IMR-90 (cell line): ENCODE results near the gene SNRPA1. TPM values are rescaled to one million over a fixed set of nuclear protein-coding genes. Genes with fewer than 3 reads are reported as not detected.
A peak's percentile ranks its signal among the peaks of the same experiment; 100 is the strongest.

Experiments used
- ATAC-seq: fragments of 200-7000 bp; cut with Tn5 transposase; 2 replicates; pipeline ENCODE4 v1.9.1; 2020; ENCODE audit warnings: low read depth, mild to moderate bottlenecking, moderate library complexity
- BruUV-seq: library from RNA; stranded (reverse); fragments of 400-500 nt; replicated peaks from 2 replicates; lab custom pipeline; 2021; lab: Mats Ljungman, UMichigan
- CTCF ChIA-PET: fragments of 300-600 bp; formaldehyde crosslinking; extraction: SDS; loops from one replicate; lab custom pipeline; 2021; ENCODE audit warnings: antibody characterized with exemption; lab: Yijun Ruan, JAX
- POLR2A ChIA-PET: fragments of 300-600 bp; sonication (Branson Sonifier 250); formaldehyde crosslinking; loops from one replicate; lab custom pipeline; 2022; ENCODE audit warnings: antibody characterized with exemption; ENCODE audit not compliant: unreplicated experiment; lab: Charles Lee
- DNase-seq: peaks from one replicate; pipeline ENCODE4 v3.0.0; 2013
- H2AFZ ChIP-seq: replicated peaks from 2 replicates; pipeline ENCODE3; 2013; ENCODE audit warnings: low read length, mild to moderate bottlenecking; ENCODE audit not compliant: poor library complexity
- H2AK5ac ChIP-seq: 2 replicates; pipeline ENCODE4 v1.6.1; 2013; ENCODE audit warnings: low read depth, low read length, inconsistent platforms
- H2AK9ac ChIP-seq: replicated peaks from 2 replicates; pipeline ENCODE3; 2013; ENCODE audit warnings: mild to moderate bottlenecking, low read depth, low read length, moderate library complexity; ENCODE audit not compliant: poor library complexity
- H2BK120ac ChIP-seq: 2 replicates; pipeline ENCODE4 v1.6.1; 2013; ENCODE audit warnings: low read depth, low read length, inconsistent platforms
- H2BK15ac ChIP-seq: 3 replicates; pipeline ENCODE4 v1.6.1; 2013; ENCODE audit warnings: low read depth, low read length, inconsistent platforms
- H2BK20ac ChIP-seq: 2 replicates; pipeline ENCODE4 v1.6.1; 2013; ENCODE audit warnings: low read depth, mild to moderate bottlenecking, inconsistent platforms, low read length, moderate library complexity
- H2BK5ac ChIP-seq: 2 replicates; pipeline ENCODE4 v1.6.1; 2013; ENCODE audit warnings: mild to moderate bottlenecking, low read depth, low read length, inconsistent platforms; ENCODE audit not compliant: poor library complexity, severe bottlenecking
- H3K14ac ChIP-seq: replicated peaks from 2 replicates; pipeline ENCODE4 v1.6.1; 2013; ENCODE audit warnings: low read depth, low read length, inconsistent platforms
- H3K18ac ChIP-seq: 2 replicates; pipeline ENCODE4 v1.6.1; 2013; ENCODE audit warnings: low read depth, low read length, control low read depth
- H3K23ac ChIP-seq: 2 replicates; pipeline ENCODE4 v1.6.1; 2013; ENCODE audit warnings: low read depth, low read length, inconsistent platforms
- H3K27ac ChIP-seq: 2 replicates; pipeline ENCODE4 v1.5.1; 2013; ENCODE audit warnings: mild to moderate bottlenecking, control low read depth, low read length; ENCODE audit not compliant: insufficient read depth
- H3K27me3 ChIP-seq: 2 replicates; pipeline ENCODE4 v1.6.1; 2013; ENCODE audit warnings: low read length; ENCODE audit not compliant: control insufficient read depth, insufficient read depth
- H3K36me3 ChIP-seq: 2 replicates; pipeline ENCODE4 v1.6.1; 2013; ENCODE audit warnings: low read length, mixed read lengths; ENCODE audit not compliant: control insufficient read depth, insufficient read depth
- H3K4ac ChIP-seq: 2 replicates; pipeline ENCODE4 v1.6.1; 2013; ENCODE audit warnings: low read depth, low read length, inconsistent platforms
- H3K4me1 ChIP-seq: 2 replicates; pipeline ENCODE4 v1.6.1; 2013; ENCODE audit warnings: low read length, mixed read lengths; ENCODE audit not compliant: control insufficient read depth, insufficient read depth
- H3K4me2 ChIP-seq: 2 replicates; pipeline ENCODE4 v1.6.1; 2013; ENCODE audit warnings: low read depth, mild to moderate bottlenecking, control low read depth, low read length, moderate library complexity
- H3K4me3 ChIP-seq: 2 replicates; pipeline ENCODE4 v1.5.1; 2013; ENCODE audit warnings: low read depth, mild to moderate bottlenecking, control low read depth, low read length, moderate library complexity; ENCODE audit not compliant: insufficient read depth
- H3K56ac ChIP-seq: 2 replicates; pipeline ENCODE4 v1.6.1; 2013; ENCODE audit warnings: low read length, inconsistent platforms; ENCODE audit not compliant: insufficient read depth; ENCODE audit errors: extremely low read depth
- H3K79me1 ChIP-seq, 2 experiments: 2 replicates each; pipeline ENCODE4 v1.6.1; 2013; ENCODE audit warnings: low read length in 2 of 2, inconsistent platforms in 1 of 2, low read depth in 1 of 2
- H3K9ac ChIP-seq: 2 replicates; pipeline ENCODE4 v1.6.1; 2013; ENCODE audit warnings: low read depth, low read length, control low read depth
- H3K9me1 ChIP-seq: 2 replicates; pipeline ENCODE4 v1.6.1; 2013; ENCODE audit warnings: low read length, inconsistent platforms; ENCODE audit not compliant: insufficient read depth
- H3K9me3 ChIP-seq: 2 replicates; pipeline ENCODE4 v1.6.1; 2013; ENCODE audit warnings: low read length; ENCODE audit not compliant: control insufficient read depth, insufficient read depth
- H4K20me1 ChIP-seq: 2 replicates; pipeline ENCODE4 v1.6.1; 2013; ENCODE audit warnings: low read length, inconsistent platforms; ENCODE audit not compliant: insufficient read depth
- H4K5ac ChIP-seq: 2 replicates; pipeline ENCODE4 v1.6.1; 2013; ENCODE audit warnings: mild to moderate bottlenecking, low read depth, low read length, control low read depth
- H4K8ac ChIP-seq, 2 experiments: 2 replicates each; pipeline ENCODE4 v1.6.1; 2013; ENCODE audit warnings: low read depth in 2 of 2, low read length in 2 of 2, control low read depth in 1 of 2, inconsistent platforms in 1 of 2
- H4K91ac ChIP-seq: 2 replicates; pipeline ENCODE4 v1.6.1; 2013; ENCODE audit warnings: low read depth, low read length, inconsistent platforms; ENCODE audit not compliant: insufficient read depth
- BHLHE40 ChIP-seq: fragments of 150-350 bp; IDR thresholded peaks from 2 replicates; pipeline ENCODE4 v1.6.1; 2016; ENCODE audit warnings: mild to moderate bottlenecking, low read depth, low read length
- CEBPB ChIP-seq: IDR thresholded peaks from 2 replicates; pipeline ENCODE4 v1.6.1; 2012; ENCODE audit warnings: low read depth, low read length, improper control_type of control experiment
- CHD1 ChIP-seq: IDR thresholded peaks from 2 replicates; pipeline ENCODE4 v1.6.1; 2012; ENCODE audit warnings: low read depth, low read length, improper control_type of control experiment
- ELK1 ChIP-seq: fragments of 150-350 bp; IDR thresholded peaks from 2 replicates; pipeline ENCODE4 v1.6.1; 2016; ENCODE audit warnings: low read depth, mild to moderate bottlenecking, low read length, moderate library complexity, borderline replicate concordance
- FOS ChIP-seq: fragments of 150-350 bp; IDR thresholded peaks from 2 replicates; pipeline ENCODE4 v1.6.1; 2016; ENCODE audit warnings: low read depth, low read length
- MAFK ChIP-seq: IDR thresholded peaks from 2 replicates; pipeline ENCODE4 v1.6.1; 2012; ENCODE audit warnings: low read depth, low read length, improper control_type of control experiment
- MAZ ChIP-seq: IDR thresholded peaks from 2 replicates; pipeline ENCODE4 v1.6.1; 2012; ENCODE audit warnings: low read depth, mild to moderate bottlenecking, low read length, improper control_type of control experiment, moderate library complexity, borderline replicate concordance
- MXI1 ChIP-seq: IDR thresholded peaks from 2 replicates; pipeline ENCODE4 v1.6.1; 2012; ENCODE audit warnings: low read depth, mild to moderate bottlenecking, low read length, moderate library complexity, borderline replicate concordance
- NFE2L2 ChIP-seq: fragments of 150-350 bp; IDR thresholded peaks from 2 replicates; pipeline ENCODE4 v1.6.1; 2016; ENCODE audit warnings: low read depth, mild to moderate bottlenecking, low read length
- POLR2A ChIP-seq: IDR thresholded peaks from 2 replicates; pipeline ENCODE4 v1.6.1; 2012; ENCODE audit warnings: mild to moderate bottlenecking, low read depth, low read length
- RAD21 ChIP-seq: IDR thresholded peaks from 2 replicates; pipeline ENCODE4 v1.6.1; 2012; ENCODE audit warnings: low read length, improper control_type of control experiment
- RCOR1 ChIP-seq: IDR thresholded peaks from 2 replicates; pipeline ENCODE4 v1.6.1; 2012; ENCODE audit warnings: mild to moderate bottlenecking, low read length, improper control_type of control experiment; ENCODE audit not compliant: insufficient replicate concordance
- RFX5 ChIP-seq: IDR thresholded peaks from 2 replicates; pipeline ENCODE4 v1.8.0; 2012; ENCODE audit warnings: low read depth, mild to moderate bottlenecking, low read length, moderate library complexity
- SMC3 ChIP-seq: fragments of 150-350 bp; IDR thresholded peaks from 2 replicates; pipeline ENCODE4 v1.6.1; 2016; ENCODE audit warnings: low read depth, mild to moderate bottlenecking, antibody characterized with exemption, low read length, moderate library complexity
- WGBS, 2 experiments: methylation state at CpG; one replicate each; pipeline versions ENCODE4 v1.1.5 to v1.1.7; 2013; ENCODE audit warnings: missing lambda C conversion rate in 2 of 2; ENCODE audit not compliant: insufficient read length in 1 of 2; ENCODE audit errors: extremely low coverage in 2 of 2; 5-methylcytosine and 5-hydroxymethylcytosine counted together
- dilution Hi-C: fragments of 300-500 bp; cut with HindIII; formaldehyde crosslinking; loops from one replicate; pipeline ENCODE4 v1.14.3; 2018; ENCODE audit warnings: low sequenced_read_pairs; ENCODE audit not compliant: unreplicated experiment
- in situ Hi-C: fragments of 300-500 bp; cut with MboI; formaldehyde crosslinking; loops from 3 replicates; pipeline ENCODE4 v1.14.3; 2019; ENCODE audit warnings: low sequenced_read_pairs, inconsistent platforms, mixed read lengths
- intact Hi-C: fragments of 100-400 bp; cut with micrococcal nuclease; formaldehyde crosslinking; loops from 2 replicates; pipeline ENCODE4 v1.10.0; 2022
- polyA plus RNA-seq, 3 experiments: library from polyadenylated mRNA; depleted of rRNA; stranded (reverse); fragments of >200 nt; gene quantifications; 2 replicates each; pipeline ENCODE4 v1.2.3, GENCODE V29; 2012; ENCODE audit warnings: low replicate concordance in 1 of 3
- total RNA-seq: library from RNA; depleted of rRNA; stranded (reverse); fragments of >200 nt; gene quantifications from 2 replicates; pipeline ENCODE4 v1.2.3, GENCODE V29; 2012
- TF ChIP-seq, protein P1 (sequence below): fragments of 150-350 bp; IDR thresholded peaks from 2 replicates; pipeline ENCODE4 v1.6.1; 2017; ENCODE audit warnings: mild to moderate bottlenecking, antibody characterized with exemption, low read length, low read depth
- TF ChIP-seq, protein P2 (sequence below): conservative IDR thresholded peaks from 2 replicates; pipeline ENCODE4 v1.5.1; 2012; ENCODE audit warnings: mild to moderate bottlenecking, low read depth, low read length, improper control_type of control experiment

Gene SNRPA1
- total and polyA plus RNA-seq, 2 of the 4 experiments (the other 2 are of a cell fraction): 37.1 to 79.9 TPM

- Histone ChIP-seq H3K18ac (no peak overlapping the region), H3K36me3 (no peaks in the 10 kb centered on the region), H3K9ac (no peak overlapping the region), H3K4me1 (no peaks in the 10 kb centered on the region), H3K56ac (no peak overlapping the region), H2BK15ac (no peak overlapping the region), H3K9me3 (no peaks in the 10 kb centered on the region), H3K9me1 (no peaks in the 10 kb centered on the region), H3K4ac (no peak overlapping the region), H3K27me3 (peaks cover 27% of the 10 kb centered on the region), H3K27ac (no peak overlapping the region), H3K14ac (no peak overlapping the region), H3K79me1 (no peaks in the 10 kb centered on the region), H4K5ac (no peak overlapping the region), H4K8ac (no peak overlapping the region), H2BK5ac (no peak overlapping the region), H3K23ac (no peak overlapping the region), H2AFZ (peak overlapping the region; percentile 32), H2AK9ac (no peak overlapping the region), H3K4me3 (no peak overlapping the region), H2BK120ac (no peak overlapping the region), H2AK5ac (no peak overlapping the region), H2BK20ac (no peak overlapping the region), H4K20me1 (no peaks in the 10 kb centered on the region), H4K91ac (no peak overlapping the region), H3K4me2 (no peak overlapping the region)
- DNase-seq: no peak
- no peak for ATAC-seq
- ChIA-PET CTCF (no interaction called here), POLR2A (no interaction called here)
- 71% methylated on average over 18 of the region's 26 CpGs; no CpG with 5 or more reads in 1 of the 2 experiments for WGBS, 2 experiments
- no TSS peak for BruUV-seq
- dilution Hi-C loops (no loop called here), intact Hi-C loops (no loop called here), in situ Hi-C loops (no loop called here)
- TF ChIP-seq NFE2L2 (no peak), ELK1 (no peak), SMC3 (no peak), RFX5 (no peak), MAFK (no peak), BHLHE40 (no peak), RAD21 (no peak), RCOR1 (no peak), CHD1 (no peak), MXI1 (no peak), POLR2A (no peak), FOS (no peak), MAZ (no peak), CEBPB (no peak)
- TF ChIP-seq, protein P1, sequence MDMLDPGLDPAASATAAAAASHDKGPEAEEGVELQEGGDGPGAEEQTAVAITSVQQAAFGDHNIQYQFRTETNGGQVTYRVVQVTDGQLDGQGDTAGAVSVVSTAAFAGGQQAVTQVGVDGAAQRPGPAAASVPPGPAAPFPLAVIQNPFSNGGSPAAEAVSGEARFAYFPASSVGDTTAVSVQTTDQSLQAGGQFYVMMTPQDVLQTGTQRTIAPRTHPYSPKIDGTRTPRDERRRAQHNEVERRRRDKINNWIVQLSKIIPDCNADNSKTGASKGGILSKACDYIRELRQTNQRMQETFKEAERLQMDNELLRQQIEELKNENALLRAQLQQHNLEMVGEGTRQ: no peak
- TF ChIP-seq, protein P2, sequence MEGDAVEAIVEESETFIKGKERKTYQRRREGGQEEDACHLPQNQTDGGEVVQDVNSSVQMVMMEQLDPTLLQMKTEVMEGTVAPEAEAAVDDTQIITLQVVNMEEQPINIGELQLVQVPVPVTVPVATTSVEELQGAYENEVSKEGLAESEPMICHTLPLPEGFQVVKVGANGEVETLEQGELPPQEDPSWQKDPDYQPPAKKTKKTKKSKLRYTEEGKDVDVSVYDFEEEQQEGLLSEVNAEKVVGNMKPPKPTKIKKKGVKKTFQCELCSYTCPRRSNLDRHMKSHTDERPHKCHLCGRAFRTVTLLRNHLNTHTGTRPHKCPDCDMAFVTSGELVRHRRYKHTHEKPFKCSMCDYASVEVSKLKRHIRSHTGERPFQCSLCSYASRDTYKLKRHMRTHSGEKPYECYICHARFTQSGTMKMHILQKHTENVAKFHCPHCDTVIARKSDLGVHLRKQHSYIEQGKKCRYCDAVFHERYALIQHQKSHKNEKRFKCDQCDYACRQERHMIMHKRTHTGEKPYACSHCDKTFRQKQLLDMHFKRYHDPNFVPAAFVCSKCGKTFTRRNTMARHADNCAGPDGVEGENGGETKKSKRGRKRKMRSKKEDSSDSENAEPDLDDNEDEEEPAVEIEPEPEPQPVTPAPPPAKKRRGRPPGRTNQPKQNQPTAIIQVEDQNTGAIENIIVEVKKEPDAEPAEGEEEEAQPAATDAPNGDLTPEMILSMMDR: no peak
These were observed 14.6 kb upstream of the SNRPA1 start for GRCh38 chr15:101309436-101310160.
